Stomach (tissue), 9 donors: ENCODE results near the gene THSD4. TPM values are rescaled to one million over a fixed set of nuclear protein-coding genes. Genes with fewer than 3 reads are reported as not detected.

Source experiments
- DNase-seq, 2 donors: peaks; one replicate each; pipeline versions ENCODE4 v3.0.0 to v3.0.0-alpha.2; 2013 to 2019
- H3K27ac ChIP-seq, 5 donors: fragments of 200-600 bp in 4 of 5; sonication (generic) in 4 of 5; one replicate each; pipeline ENCODE4 v1.5.1; 2013 to 2019; ENCODE audit warnings: mild to moderate bottlenecking in 1 of 5, moderate library complexity in 1 of 5
- H3K27me3 ChIP-seq, 3 donors: fragments of 200-600 bp; sonication (generic); one replicate each; pipeline ENCODE4 v1.5.1; 2017 to 2019; ENCODE audit warnings: mixed run types in 1 of 3
- H3K36me3 ChIP-seq, 4 donors: fragments of 200-600 bp; sonication (generic); 1 replicate in 3 of 4; 2 replicates in 1 of 4; pipeline ENCODE4 v1.5.1; 2016 to 2019
- H3K4me1 ChIP-seq, 4 donors: fragments of 200-600 bp; sonication (generic); one replicate each; pipeline ENCODE4 v1.5.1; 2016 to 2019
- H3K4me3 ChIP-seq, 4 donors: fragments of 200-600 bp; sonication (generic) in 3 of 4; one replicate each; pipeline ENCODE4 v1.5.1; 2016 to 2019; ENCODE audit warnings: mild to moderate bottlenecking in 1 of 4
- H3K9me3 ChIP-seq, 4 donors: fragments of 200-600 bp; sonication (generic); one replicate each; pipeline ENCODE4 v1.5.1; 2016 to 2019
- EP300 ChIP-seq: sonication (generic); formaldehyde crosslinking; IDR thresholded peaks from one replicate; pipeline ENCODE4 v1.6.1; 2017; ENCODE audit warnings: antibody characterized with exemption
- POLR2A ChIP-seq, 4 donors: fragments of 450-650 bp; IDR thresholded peaks; one replicate each; pipeline ENCODE4 v1.6.1; 2016; ENCODE audit warnings: antibody characterized with exemption in 4 of 4, control low read depth in 2 of 4, mild to moderate bottlenecking in 1 of 4, moderate library complexity in 1 of 4
- POLR2AphosphoS5 ChIP-seq, 3 donors: sonication (generic); formaldehyde crosslinking; IDR thresholded peaks; one replicate each; pipeline ENCODE4 v1.6.1; 2016; ENCODE audit warnings: antibody characterized with exemption in 3 of 3
- WGBS, 5 donors: extraction: QIAGEN DNeasy Blood & Tissue Kit in 3 of 5; methylation state at CpG; one replicate each; pipeline versions ENCODE4 v1.1.5 to v1.1.7; 2013 to 2018; 5-methylcytosine and 5-hydroxymethylcytosine counted together
- intact Hi-C: fragments of 100-400 bp; cut with DNase I; formaldehyde crosslinking; loops from one replicate; pipeline ENCODE4 v1.15.1; 2023; ENCODE audit warnings: low total_unique reads
- polyA plus RNA-seq, 3 donors: library from polyadenylated mRNA; stranded (reverse); fragments of 200-250 nt; gene quantifications; one replicate each; pipeline ENCODE4 v1.2.3, GENCODE V29; 2013
- total RNA-seq, 5 donors: library from RNA; depleted of rRNA; stranded (reverse); fragments of >200 nt; gene quantifications; one replicate each; pipeline versions ENCODE4 v1.1.0 to v1.2.3, GENCODE V29; 2014 to 2016
- TF ChIP-seq, protein P1 (sequence below), 7 experiments: fragments of 450-650 bp in 4 of 7; fragments of 200-600 bp in 3 of 7; sonication (generic) in 3 of 7; IDR thresholded peaks; one replicate each; pipeline ENCODE4 v1.5.1; 2016 to 2019; ENCODE audit warnings: antibody characterized with exemption in 7 of 7, control low read depth in 2 of 7, mild to moderate bottlenecking in 1 of 7
- donor health status: healthy with polysubstance abuse.
- donor health status: Bipolar disorder and iron deficiency.
- donor health status: healthy.

Gene THSD4
- total and polyA plus RNA-seq, 8 donors = 1.8 to 79.4 (median 22.0) TPM

GRCh38 chr15:71422530-71423259 lies 307.4 kb downstream of the THSD4 start:
- TF ChIP-seq POLR2A (IDR thresholded peaks at IDR 0.05) = no peak
- TF ChIP-seq POLR2AphosphoS5 (IDR thresholded peaks at IDR 0.05) = no peak
- TF ChIP-seq EP300 = no peak
- TF ChIP-seq, protein P1, sequence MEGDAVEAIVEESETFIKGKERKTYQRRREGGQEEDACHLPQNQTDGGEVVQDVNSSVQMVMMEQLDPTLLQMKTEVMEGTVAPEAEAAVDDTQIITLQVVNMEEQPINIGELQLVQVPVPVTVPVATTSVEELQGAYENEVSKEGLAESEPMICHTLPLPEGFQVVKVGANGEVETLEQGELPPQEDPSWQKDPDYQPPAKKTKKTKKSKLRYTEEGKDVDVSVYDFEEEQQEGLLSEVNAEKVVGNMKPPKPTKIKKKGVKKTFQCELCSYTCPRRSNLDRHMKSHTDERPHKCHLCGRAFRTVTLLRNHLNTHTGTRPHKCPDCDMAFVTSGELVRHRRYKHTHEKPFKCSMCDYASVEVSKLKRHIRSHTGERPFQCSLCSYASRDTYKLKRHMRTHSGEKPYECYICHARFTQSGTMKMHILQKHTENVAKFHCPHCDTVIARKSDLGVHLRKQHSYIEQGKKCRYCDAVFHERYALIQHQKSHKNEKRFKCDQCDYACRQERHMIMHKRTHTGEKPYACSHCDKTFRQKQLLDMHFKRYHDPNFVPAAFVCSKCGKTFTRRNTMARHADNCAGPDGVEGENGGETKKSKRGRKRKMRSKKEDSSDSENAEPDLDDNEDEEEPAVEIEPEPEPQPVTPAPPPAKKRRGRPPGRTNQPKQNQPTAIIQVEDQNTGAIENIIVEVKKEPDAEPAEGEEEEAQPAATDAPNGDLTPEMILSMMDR (IDR thresholded peaks at IDR 0.05) = no peak
- intact Hi-C loops = no loop called here
- Histone ChIP-seq H3K4me1 (peaks cover 0 to 4% (median 0%) of the 10 kb centered on the region in 4 donors), H3K27ac (peak overlapping the region in 1 of 5 donors; percentile 15), H3K4me3 (no peak overlapping the region), H3K27me3 (no peaks in the 10 kb centered on the region), H3K36me3 (no peaks in the 10 kb centered on the region), H3K9me3 (no peaks in the 10 kb centered on the region)
- no peak for DNase-seq
- 83 to 96% (median 93%) methylated on average over 4 to 5 of the region's 5 CpGs for WGBS, 5 donors

DNA sequence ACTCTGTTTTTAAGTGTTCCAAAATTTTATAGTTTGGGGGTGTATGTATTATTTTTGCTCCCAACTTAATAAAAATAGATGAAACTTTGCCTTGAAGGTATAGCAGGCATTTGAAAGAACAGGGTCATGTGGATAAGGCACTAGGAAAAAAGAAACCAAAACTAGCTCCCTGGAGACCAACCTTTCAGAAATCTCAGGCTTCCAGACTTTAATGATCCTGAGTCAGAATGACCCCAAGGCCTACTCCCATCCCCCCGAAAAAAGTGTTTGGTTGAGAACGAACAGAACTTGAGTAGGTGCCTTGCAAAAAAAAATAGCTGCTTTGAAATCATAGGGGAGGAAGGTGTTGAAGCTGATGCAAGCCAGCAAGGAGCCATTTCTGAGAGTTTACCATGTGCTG lies 309.5 kb downstream of the THSD4 start:
- H3K27ac ChIP-seq = peak overlapping the region in 2 of 5 donors; percentile 29 to 46
- WGBS, 5 donors = 36 to 78% (median 64%) methylated on average over 2 of the region's 2 CpGs
- TF ChIP-seq POLR2A (IDR thresholded peaks at IDR 0.05) (no peak), EP300 (no peak), POLR2AphosphoS5 (IDR thresholded peaks at IDR 0.05) (no peak)
- TF ChIP-seq, protein P1 (IDR thresholded peaks at IDR 0.05) = no peak
- no peak overlapping the region for H3K4me3 ChIP-seq
- no peaks in the 10 kb centered on the region for H3K9me3 ChIP-seq
- intact Hi-C loops = no loop called here
- H3K36me3 ChIP-seq = no peaks in the 10 kb centered on the region
- no peak for DNase-seq
- H3K4me1 ChIP-seq = peaks cover 0 to 4% (median 0%) of the 10 kb centered on the region in 4 donors
- no peaks in the 10 kb centered on the region for H3K27me3 ChIP-seq

DNA sequence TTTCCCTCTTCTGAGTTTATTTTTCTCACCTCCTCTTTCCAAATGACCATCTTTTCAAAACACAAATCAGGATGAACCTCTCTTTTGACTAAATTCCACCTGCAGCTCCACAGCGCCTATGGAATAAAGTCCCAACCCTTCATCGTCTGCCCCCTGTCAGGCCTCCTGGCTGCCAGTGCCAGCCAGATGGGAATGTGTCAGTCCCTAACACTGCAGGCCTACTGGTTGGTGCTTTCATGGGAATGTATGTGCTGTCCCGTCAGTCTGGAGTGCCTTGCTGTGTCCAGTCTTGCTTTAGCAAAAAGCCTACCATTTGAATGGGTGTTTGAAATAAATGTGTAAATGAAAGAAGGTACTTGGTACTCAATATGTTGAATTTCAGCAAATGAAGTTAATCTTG lies 310.1 kb downstream of the THSD4 start:
- intact Hi-C loops = no loop called here
- Histone ChIP-seq H3K4me1 (peaks cover 0 to 4% (median 0%) of the 10 kb centered on the region in 4 donors), H3K27ac (peak overlapping the region in 2 of 5 donors; percentile 29 to 46), H3K9me3 (no peaks in the 10 kb centered on the region), H3K36me3 (no peaks in the 10 kb centered on the region), H3K4me3 (no peak overlapping the region), H3K27me3 (no peaks in the 10 kb centered on the region)
- 89 to 96% (median 94%) methylated on average over 3 of the region's 3 CpGs for WGBS, 5 donors
- TF ChIP-seq, protein P1 (IDR thresholded peaks at IDR 0.05) = no peak
- TF ChIP-seq POLR2A (IDR thresholded peaks at IDR 0.05) = no peak
- TF ChIP-seq POLR2AphosphoS5 (IDR thresholded peaks at IDR 0.05) = no peak
- no peak for TF ChIP-seq EP300
- no peak for DNase-seq

DNA sequence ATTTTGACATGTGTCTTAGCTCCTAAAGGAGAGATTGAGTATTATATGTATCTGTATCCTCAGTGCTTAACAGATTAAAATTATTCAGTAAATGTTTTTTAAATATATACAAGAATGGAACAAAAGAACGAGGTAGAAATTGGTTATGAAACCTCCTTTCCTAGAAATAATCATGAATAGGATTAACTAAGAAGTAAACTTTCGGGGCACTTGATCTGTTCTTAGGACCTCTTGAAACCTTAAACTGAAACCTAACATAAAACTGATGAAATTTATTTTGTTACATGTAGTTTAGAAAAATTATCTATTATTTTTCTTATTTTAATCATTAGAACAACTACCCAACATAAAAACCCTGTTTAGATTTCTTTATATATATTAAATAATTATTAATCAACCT lies 311.5 kb downstream of the THSD4 start:
- peaks cover 0 to 4% (median 0%) of the 10 kb centered on the region in 4 donors for H3K4me1 ChIP-seq
- TF ChIP-seq EP300 = no peak
- no peak for TF ChIP-seq POLR2A (IDR thresholded peaks at IDR 0.05)
- TF ChIP-seq, protein P1 (IDR thresholded peaks at IDR 0.05) = no peak
- TF ChIP-seq POLR2AphosphoS5 (IDR thresholded peaks at IDR 0.05) = no peak
- intact Hi-C loops = no loop called here
- no peak for DNase-seq
- no peak overlapping the region for H3K27ac ChIP-seq
- 71 to 89% (median 84%) methylated on average over 2 of the region's 2 CpGs for WGBS, 5 donors
- no peaks in the 10 kb centered on the region for H3K36me3 ChIP-seq
- H3K9me3 ChIP-seq = no peaks in the 10 kb centered on the region
- H3K27me3 ChIP-seq = no peaks in the 10 kb centered on the region
- no peak overlapping the region for H3K4me3 ChIP-seq
